Ishikawa (cell line): ENCODE results near the gene CUBN.

Experiments
- EP300 ChIP-seq: IDR thresholded peaks from 2 replicates; pipeline ENCODE4 v1.6.1; 2012; ENCODE audit warnings: borderline replicate concordance
- NFIC ChIP-seq: IDR thresholded peaks from 2 replicates; pipeline ENCODE4 v1.6.1; 2012
- TAF1 ChIP-seq: IDR thresholded peaks from 2 replicates; pipeline ENCODE4 v1.6.1; 2012; ENCODE audit warnings: low read depth, mild to moderate bottlenecking
- TCF12 ChIP-seq: IDR thresholded peaks from 2 replicates; pipeline ENCODE4 v1.6.1; 2012; ENCODE audit warnings: low read depth
- TEAD4 ChIP-seq: IDR thresholded peaks from 2 replicates; pipeline ENCODE4 v1.6.1; 2012
- YY1 ChIP-seq: IDR thresholded peaks from 2 replicates; pipeline ENCODE4 v1.6.1; 2012; ENCODE audit warnings: low read depth
- TF ChIP-seq, protein P1 (sequence below): IDR thresholded peaks from 2 replicates; pipeline ENCODE4 v1.6.1; 2012; ENCODE audit warnings: low read depth, mild to moderate bottlenecking
- TF ChIP-seq, protein P2 (sequence below): IDR thresholded peaks from 2 replicates; pipeline ENCODE4 v1.6.1; 2012

- TF ChIP-seq, protein P1, sequence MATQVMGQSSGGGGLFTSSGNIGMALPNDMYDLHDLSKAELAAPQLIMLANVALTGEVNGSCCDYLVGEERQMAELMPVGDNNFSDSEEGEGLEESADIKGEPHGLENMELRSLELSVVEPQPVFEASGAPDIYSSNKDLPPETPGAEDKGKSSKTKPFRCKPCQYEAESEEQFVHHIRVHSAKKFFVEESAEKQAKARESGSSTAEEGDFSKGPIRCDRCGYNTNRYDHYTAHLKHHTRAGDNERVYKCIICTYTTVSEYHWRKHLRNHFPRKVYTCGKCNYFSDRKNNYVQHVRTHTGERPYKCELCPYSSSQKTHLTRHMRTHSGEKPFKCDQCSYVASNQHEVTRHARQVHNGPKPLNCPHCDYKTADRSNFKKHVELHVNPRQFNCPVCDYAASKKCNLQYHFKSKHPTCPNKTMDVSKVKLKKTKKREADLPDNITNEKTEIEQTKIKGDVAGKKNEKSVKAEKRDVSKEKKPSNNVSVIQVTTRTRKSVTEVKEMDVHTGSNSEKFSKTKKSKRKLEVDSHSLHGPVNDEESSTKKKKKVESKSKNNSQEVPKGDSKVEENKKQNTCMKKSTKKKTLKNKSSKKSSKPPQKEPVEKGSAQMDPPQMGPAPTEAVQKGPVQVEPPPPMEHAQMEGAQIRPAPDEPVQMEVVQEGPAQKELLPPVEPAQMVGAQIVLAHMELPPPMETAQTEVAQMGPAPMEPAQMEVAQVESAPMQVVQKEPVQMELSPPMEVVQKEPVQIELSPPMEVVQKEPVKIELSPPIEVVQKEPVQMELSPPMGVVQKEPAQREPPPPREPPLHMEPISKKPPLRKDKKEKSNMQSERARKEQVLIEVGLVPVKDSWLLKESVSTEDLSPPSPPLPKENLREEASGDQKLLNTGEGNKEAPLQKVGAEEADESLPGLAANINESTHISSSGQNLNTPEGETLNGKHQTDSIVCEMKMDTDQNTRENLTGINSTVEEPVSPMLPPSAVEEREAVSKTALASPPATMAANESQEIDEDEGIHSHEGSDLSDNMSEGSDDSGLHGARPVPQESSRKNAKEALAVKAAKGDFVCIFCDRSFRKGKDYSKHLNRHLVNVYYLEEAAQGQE: no peak
- no peak for TF ChIP-seq EP300
- TF ChIP-seq TCF12: no peak
- no peak for TF ChIP-seq TEAD4
- no peak for TF ChIP-seq YY1
- no peak for TF ChIP-seq NFIC
- TF ChIP-seq TAF1: no peak
- TF ChIP-seq, protein P2, sequence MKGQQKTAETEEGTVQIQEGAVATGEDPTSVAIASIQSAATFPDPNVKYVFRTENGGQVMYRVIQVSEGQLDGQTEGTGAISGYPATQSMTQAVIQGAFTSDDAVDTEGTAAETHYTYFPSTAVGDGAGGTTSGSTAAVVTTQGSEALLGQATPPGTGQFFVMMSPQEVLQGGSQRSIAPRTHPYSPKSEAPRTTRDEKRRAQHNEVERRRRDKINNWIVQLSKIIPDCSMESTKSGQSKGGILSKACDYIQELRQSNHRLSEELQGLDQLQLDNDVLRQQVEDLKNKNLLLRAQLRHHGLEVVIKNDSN: no peak
Observed at GRCh38 chr10:16941870-16942269, 187.7 kb downstream of the CUBN start.
